H1 (cell line): Measurements from ENCODE around the gene TIMMDC1. TPM values are rescaled to one million over a fixed set of nuclear protein-coding genes. Genes with fewer than 3 reads are reported as not detected.

Experiments
- CBX8 ChIP-seq: fragments of 300-800, 300-1000 bp; sonication (generic); IDR thresholded peaks from 2 replicates; pipeline ENCODE4 v1.7.1; 2016; ENCODE audit warnings: low read depth, low read length, borderline replicate concordance
- CHD1 ChIP-seq: IDR thresholded peaks from 2 replicates; pipeline ENCODE4 v1.6.1; 2012; ENCODE audit warnings: low read depth, low read length, improper control_type of control experiment
- EP300 ChIP-seq, 2 experiments: IDR thresholded peaks; 1 replicate in 1 of 2; 2 replicates in 1 of 2; pipeline ENCODE4 v1.6.1; 2011 to 2012; ENCODE audit warnings: low read depth in 2 of 2, low read length in 2 of 2, mild to moderate bottlenecking in 2 of 2, borderline replicate concordance in 1 of 2, inconsistent platforms in 1 of 2, moderate library complexity in 1 of 2
- NRF1 ChIP-seq: IDR thresholded peaks from 2 replicates; pipeline ENCODE4 v1.6.1; 2011; ENCODE audit warnings: mild to moderate bottlenecking, low read depth, low read length, improper control_type of control experiment
- RNF2 ChIP-seq: fragments of 200-900, 300-1000 bp; sonication (generic); IDR thresholded peaks from 2 replicates; pipeline ENCODE4 v1.7.1; 2016; ENCODE audit warnings: borderline replicate concordance, low read depth, mild to moderate bottlenecking, antibody characterized with exemption, low read length; ENCODE audit not compliant: poor library complexity, severe bottlenecking; ENCODE audit errors: missing control alignments
- polyA plus RNA-seq, 7 experiments: library from polyadenylated mRNA; depleted of rRNA in 3 of 7; stranded (reverse) in 5 of 7; unstranded in 2 of 7; fragments of >200 nt in 5 of 7; fragments of 200-250 nt in 2 of 7; gene quantifications; 1 replicate in 5 of 7; 2 replicates in 1 of 7; 4 replicates in 1 of 7; pipeline versions ENCODE4 v1.2.1 to v1.2.3, GENCODE V29; 2011 to 2013; ENCODE audit warnings: missing spikeins in 2 of 7, mixed read lengths in 2 of 7
- total RNA-seq: library from RNA; stranded (reverse); fragmentation: NEBNext Ultra II Directional; extraction: Animal tissue kit (Norgen Biotek cat#: 25700); gene quantifications from 2 replicates; pipeline ENCODE4 v1.2.1, GENCODE V29; 2021

The TIMMDC1 gene
- total and polyA plus RNA-seq, 2 of the 8 experiments (the other 6 are each of a cell fraction or from before 2014, with no cell fraction given), result 80.7 to 128 TPM

GRCh38 chr3:119538772-119539171 lies 40.4 kb downstream of the TIMMDC1 start (continued):
- TF ChIP-seq NRF1, result no peak
- TF ChIP-seq CHD1, result no peak
- TF ChIP-seq RNF2, result no peak
- no peak for TF ChIP-seq CBX8
- TF ChIP-seq EP300 (IDR thresholded peaks at IDR 0.05; ENCODE audit: borderline replicate concordance in 1 of 2, low read depth in 2 of 2, low read length in 2 of 2), result no peak
